Endodermal cell (in vitro differentiated cells): ENCODE results near the gene SGCD. TPM values are rescaled to one million over a fixed set of nuclear protein-coding genes. Genes with fewer than 3 reads are reported as not detected.

Experiments used
- DNase-seq: peaks from one replicate; pipeline ENCODE4 v3.0.0-alpha.2; 2017
- H3K27ac ChIP-seq: 2 replicates; pipeline ENCODE4 v1.5.1; 2013; ENCODE audit warnings: mild to moderate bottlenecking, low read depth, low read length, moderate library complexity
- H3K27me3 ChIP-seq: 2 replicates; pipeline ENCODE4 v1.6.1; 2013; ENCODE audit warnings: mild to moderate bottlenecking, low read length, moderate library complexity; ENCODE audit not compliant: insufficient read depth, control insufficient read depth, poor library complexity, severe bottlenecking
- H3K36me3 ChIP-seq: 2 replicates; pipeline ENCODE4 v1.7.0; 2013; ENCODE audit warnings: mild to moderate bottlenecking, low read length, moderate library complexity; ENCODE audit not compliant: control insufficient read depth, insufficient read depth
- H3K4me1 ChIP-seq: one replicate; pipeline ENCODE4 v1.7.0; 2013; ENCODE audit warnings: low read length; ENCODE audit not compliant: control insufficient read depth, insufficient read depth
- H3K4me3 ChIP-seq: 2 replicates; pipeline ENCODE4 v1.5.1; 2013; ENCODE audit warnings: mild to moderate bottlenecking, low read length, moderate library complexity
- H3K9ac ChIP-seq: 2 replicates; pipeline ENCODE4 v1.6.1; 2013; ENCODE audit warnings: mild to moderate bottlenecking, low read length, moderate library complexity; ENCODE audit not compliant: poor library complexity, severe bottlenecking; ENCODE audit errors: extremely low read depth
- H3K9me3 ChIP-seq: 2 replicates; pipeline ENCODE4 v1.6.1; 2013; ENCODE audit warnings: mild to moderate bottlenecking, low read length, moderate library complexity; ENCODE audit not compliant: control insufficient read depth
- H3K27ac Mint-ChIP-seq: 2 replicates; pipeline ENCODE4 v1.8.0; 2020; ENCODE audit warnings: mixed read lengths
- H3K27me3 Mint-ChIP-seq: 2 replicates; pipeline ENCODE4 v1.8.0; 2021; ENCODE audit warnings: mild to moderate bottlenecking, mixed read lengths; ENCODE audit not compliant: insufficient read depth
- H3K36me3 Mint-ChIP-seq: 2 replicates; pipeline ENCODE4 v1.8.0; 2020; ENCODE audit warnings: low read depth, mixed read lengths
- H3K4me1 Mint-ChIP-seq: 2 replicates; pipeline ENCODE4 v1.8.0; 2020; ENCODE audit warnings: mixed read lengths
- H3K4me3 Mint-ChIP-seq: 2 replicates; pipeline ENCODE4 v1.8.0; 2020; ENCODE audit warnings: mild to moderate bottlenecking, moderate library complexity, mixed read lengths
- H3K9me3 Mint-ChIP-seq: 2 replicates; pipeline ENCODE4 v1.8.0; 2020; ENCODE audit warnings: mild to moderate bottlenecking, mixed read lengths
- CTCF ChIP-seq: fragments of 200-600 bp; sonication (generic); conservative IDR thresholded peaks from 2 replicates; pipeline ENCODE4 v1.5.0; 2021; ENCODE audit warnings: antibody characterized with exemption, mild to moderate bottlenecking
- WGBS, 2 experiments: methylation state at CpG; one replicate each; pipeline versions ENCODE4 v1.1.5 to v1.1.7; 2013; ENCODE audit warnings: missing lambda C conversion rate in 2 of 2, mixed read lengths in 1 of 2; ENCODE audit not compliant: insufficient coverage in 1 of 2, insufficient read length in 1 of 2; 5-methylcytosine and 5-hydroxymethylcytosine counted together
- total RNA-seq, 2 donors: library from RNA; stranded (reverse); fragmentation: NEBNext Ultra II Directional in 1 of 2; extraction: Animal tissue kit (Norgen Biotek cat#: 25700) in 1 of 2; gene quantifications; 2 replicates in 1 of 2; 3 replicates in 1 of 2; pipeline ENCODE4 v1.2.1, GENCODE V29; 2021

SGCD gene
- total RNA-seq, 2 donors from 2014 or later, result 0.04 to 0.42 TPM

- TF ChIP-seq CTCF, result no peak
These were observed 75.5 kb downstream of the SGCD start for GRCh38 chr5:156402387-156402921.

DNA sequence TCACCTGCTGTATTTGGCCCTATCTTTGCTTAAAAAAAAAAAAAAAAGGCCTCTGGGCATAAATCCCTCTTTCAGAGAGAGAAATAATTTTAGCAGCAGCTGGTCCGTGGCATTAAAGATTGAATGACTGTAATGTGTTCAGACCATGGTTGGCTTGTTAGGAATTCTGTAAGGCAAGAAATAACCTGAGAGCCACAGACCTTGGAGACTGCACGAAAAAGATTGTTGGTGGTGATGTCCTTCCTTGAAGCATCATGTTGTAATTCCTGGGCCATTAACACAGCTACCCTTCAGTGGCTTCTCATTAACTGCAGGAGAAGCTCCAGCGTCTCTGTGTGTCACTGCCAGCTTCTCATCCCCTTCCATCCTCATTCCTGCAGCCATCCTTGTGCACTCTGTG is 79.0 kb downstream of the SGCD start:
- peaks cover 1% of the 10 kb centered on the region for H3K4me1 Mint-ChIP-seq
- no peaks in the 10 kb centered on the region for H3K4me1 ChIP-seq
- H3K9me3 Mint-ChIP-seq, result no peaks in the 10 kb centered on the region
- no peaks in the 10 kb centered on the region for H3K9me3 ChIP-seq
- H3K36me3 ChIP-seq, result no peaks in the 10 kb centered on the region
- no peak overlapping the region for H3K4me3 Mint-ChIP-seq
- no peak for DNase-seq
- no peak overlapping the region for H3K27ac ChIP-seq
- H3K27me3 Mint-ChIP-seq, result no peaks in the 10 kb centered on the region
- H3K27ac Mint-ChIP-seq, result no peak overlapping the region
- TF ChIP-seq CTCF, result no peak
- WGBS, 2 experiments, result 85 to 89% methylated on average over 3 of the region's 3 CpGs
- H3K9ac ChIP-seq, result no peak overlapping the region
- H3K27me3 ChIP-seq, result no peaks in the 10 kb centered on the region
- H3K36me3 Mint-ChIP-seq, result no peaks in the 10 kb centered on the region
- H3K4me3 ChIP-seq, result no peak overlapping the region

More at GRCh38 chr5:156402387-156402921, 75.5 kb downstream of the SGCD start:
- H3K9me3 Mint-ChIP-seq, result peaks cover 5% of the 10 kb centered on the region
- H3K4me1 ChIP-seq, result no peaks in the 10 kb centered on the region
- H3K4me3 Mint-ChIP-seq, result no peak overlapping the region
- H3K27ac ChIP-seq, result no peak overlapping the region
- no peak overlapping the region for H3K27ac Mint-ChIP-seq
- no peaks in the 10 kb centered on the region for H3K4me1 Mint-ChIP-seq
- no peak overlapping the region for H3K9ac ChIP-seq
- WGBS, 2 experiments, result 83 to 89% methylated on average over 3 to 8 of the region's 8 CpGs
- no peaks in the 10 kb centered on the region for H3K27me3 Mint-ChIP-seq
- H3K4me3 ChIP-seq, result no peak overlapping the region
- H3K9me3 ChIP-seq, result no peaks in the 10 kb centered on the region
- H3K27me3 ChIP-seq, result no peaks in the 10 kb centered on the region
- no peaks in the 10 kb centered on the region for H3K36me3 Mint-ChIP-seq
- no peaks in the 10 kb centered on the region for H3K36me3 ChIP-seq
- DNase-seq, result peak; percentile 56

- Histone ChIP-seq H3K9me3 (no peaks in the 10 kb centered on the region), H3K36me3 (no peaks in the 10 kb centered on the region), H3K4me1 (no peaks in the 10 kb centered on the region), H3K27ac (no peak overlapping the region), H3K9ac (no peak overlapping the region), H3K4me3 (no peak overlapping the region), H3K27me3 (no peaks in the 10 kb centered on the region)
- Mint-ChIP-seq H3K27ac (no peak overlapping the region), H3K27me3 (no peaks in the 10 kb centered on the region), H3K9me3 (no peaks in the 10 kb centered on the region), H3K36me3 (no peaks in the 10 kb centered on the region), H3K4me1 (peaks cover 1% of the 10 kb centered on the region), H3K4me3 (no peak overlapping the region)
- no peak for TF ChIP-seq CTCF
- WGBS, 2 experiments, result 86 to 89% methylated on average over 1 to 2 of the region's 3 CpGs
- no peak for DNase-seq
These were observed 80.3 kb downstream of the SGCD start for GRCh38 chr5:156407251-156407650.
